ENCODE measurements around the gene FBF1.

- no peak for TF ChIP-seq CTCF (IDR thresholded peaks at IDR 0.05)
- TF ChIP-seq POLR2A (IDR thresholded peaks at IDR 0.05), result no peak
These were observed 46.2 kb upstream of the FBF1 start for GRCh38 chr17:75987041-75987440.
